Measurements from ENCODE around the gene TMEM266. TPM values are rescaled to one million over a fixed set of nuclear protein-coding genes. Genes with fewer than 3 reads are reported as not detected.

The TMEM266 gene
- total RNA-seq, 2 experiments from 2014 or later, result not detected

- no peak for ATAC-seq (ENCODE audit: poor library complexity)
- ChIA-PET POLR2A (no interaction called here), CTCF (no interaction called here)
- Mint-ChIP-seq H3K9me3 (no peaks in the 10 kb centered on the region), H3K27me3 (no peaks in the 10 kb centered on the region), H3K4me3 (no peak overlapping the region), H3K27ac (no peak overlapping the region), H3K36me3 (ENCODE audit: low read depth) (no peaks in the 10 kb centered on the region), H3K4me1 (ENCODE audit: low read depth) (no peaks in the 10 kb centered on the region)
- H3K27ac ChIP-seq (ENCODE audit: low read depth in 1 of 2, low read length in 2 of 2), result no peak overlapping the region
- H3K27me3 ChIP-seq (ENCODE audit: control insufficient read depth in 1 of 2, insufficient read depth in 2 of 2, low read length in 2 of 2), result no peaks in the 10 kb centered on the region
- no peaks in the 10 kb centered on the region for H3K36me3 ChIP-seq (ENCODE audit: insufficient read depth, low read length)
- H3K9me3 ChIP-seq (ENCODE audit: control insufficient read depth in 1 of 2, insufficient read depth in 1 of 2, low read length in 2 of 2), result peaks cover 0 to 6% of the 10 kb centered on the region in 2 experiments
- no peak for DNase-seq
- no peaks in the 10 kb centered on the region for H3K4me1 ChIP-seq (ENCODE audit: insufficient read depth, low read length)
- intact Hi-C loops (cut with DNase I, micrococcal nuclease), result no loop called here
- TF ChIP-seq CTCF (IDR thresholded peaks at IDR 0.05), result no peak
- H3K4me3 ChIP-seq (ENCODE audit: low read length), result no peak overlapping the region
These were observed 108.6 kb downstream of the TMEM266 start for GRCh38 chr15:76168237-76168984.

DNA sequence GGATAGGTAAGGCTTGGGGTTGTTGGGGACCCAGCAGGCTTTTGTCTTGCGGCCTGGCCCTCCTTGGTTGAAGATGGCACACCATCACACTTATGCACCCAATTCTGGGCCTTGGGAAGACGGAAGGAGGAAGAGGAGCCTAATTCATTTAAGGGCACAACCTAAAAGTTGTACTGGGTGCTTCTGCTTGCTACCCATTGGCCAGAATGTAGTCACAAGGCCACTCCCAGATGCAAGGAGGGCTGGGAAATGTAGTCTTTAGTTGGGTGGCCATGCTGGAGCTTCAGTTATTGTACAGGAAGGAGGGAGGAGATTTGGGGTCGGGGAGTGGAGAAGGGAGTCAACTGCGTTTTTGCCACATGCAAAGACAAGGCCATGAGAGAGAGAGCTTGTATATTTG lies 109.2 kb downstream of the TMEM266 start:
- Histone ChIP-seq H3K4me1 (ENCODE audit: insufficient read depth, low read length) (no peaks in the 10 kb centered on the region), H3K36me3 (ENCODE audit: insufficient read depth, low read length) (no peaks in the 10 kb centered on the region), H3K27me3 (ENCODE audit: control insufficient read depth in 1 of 2, insufficient read depth in 2 of 2, low read length in 2 of 2) (no peaks in the 10 kb centered on the region), H3K27ac (ENCODE audit: low read depth in 1 of 2, low read length in 2 of 2) (no peak overlapping the region), H3K4me3 (ENCODE audit: low read length) (no peak overlapping the region), H3K9me3 (ENCODE audit: control insufficient read depth in 1 of 2, insufficient read depth in 1 of 2, low read length in 2 of 2) (peaks cover 0 to 6% of the 10 kb centered on the region in 2 experiments)
- no peaks in the 10 kb centered on the region for H3K9me3 Mint-ChIP-seq
- H3K4me3 Mint-ChIP-seq, result no peak overlapping the region
- no peaks in the 10 kb centered on the region for H3K36me3 Mint-ChIP-seq (ENCODE audit: low read depth)
- TF ChIP-seq CTCF (IDR thresholded peaks at IDR 0.05), result no peak
- intact Hi-C loops (cut with DNase I, micrococcal nuclease), result no loop called here
- ChIA-PET POLR2A (no interaction called here), CTCF (no interaction called here)
- no peak overlapping the region for H3K27ac Mint-ChIP-seq
- ATAC-seq (ENCODE audit: poor library complexity) (no peak), DNase-seq (no peak)
- no peaks in the 10 kb centered on the region for H3K27me3 Mint-ChIP-seq
- H3K4me1 Mint-ChIP-seq (ENCODE audit: low read depth), result no peaks in the 10 kb centered on the region

DNA sequence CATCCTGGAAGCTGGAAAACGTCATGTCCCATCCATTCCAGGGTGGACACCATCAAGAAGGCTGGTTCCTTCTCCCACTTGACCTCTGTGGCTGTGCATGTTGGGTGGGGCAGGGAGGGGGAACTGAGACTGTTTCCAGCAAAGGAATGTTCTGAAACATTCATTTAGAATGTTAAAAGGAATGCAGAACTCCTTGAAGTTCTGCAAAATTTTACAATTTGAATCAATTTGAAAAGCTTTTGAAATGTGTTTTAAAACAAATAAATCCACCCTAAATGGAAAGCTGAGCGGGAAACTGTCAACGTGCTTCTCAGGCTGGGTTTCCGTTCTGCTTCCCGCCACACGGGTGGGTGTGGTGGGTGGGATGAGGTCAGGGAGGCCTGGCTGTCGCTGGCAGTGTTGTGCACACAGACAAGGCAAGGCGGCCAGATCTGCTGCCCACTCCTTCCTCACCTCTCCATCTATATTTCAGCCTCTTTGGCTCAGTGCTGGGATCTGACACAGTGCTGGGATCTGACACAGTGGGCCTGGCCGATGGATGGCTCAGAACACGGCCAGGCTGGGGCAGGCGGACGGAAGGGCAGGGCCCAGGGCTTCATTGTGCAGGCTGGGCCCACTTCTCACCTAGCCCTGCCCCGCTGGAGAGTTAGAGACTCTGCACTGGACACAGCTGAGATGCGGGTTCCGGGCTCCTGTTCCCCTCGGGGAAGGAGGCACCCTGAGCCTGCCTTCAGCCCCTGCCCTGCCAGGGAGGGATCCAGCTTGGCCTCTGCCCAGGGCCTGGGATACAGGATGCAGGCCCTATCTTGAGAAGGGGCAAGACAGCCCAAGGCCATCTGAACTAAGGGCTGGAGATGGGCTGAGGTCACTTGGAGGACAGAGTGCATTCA lies 110.4 kb downstream of the TMEM266 start:
- Mint-ChIP-seq H3K27ac (no peak overlapping the region), H3K4me3 (no peak overlapping the region), H3K27me3 (no peaks in the 10 kb centered on the region), H3K4me1 (ENCODE audit: low read depth) (no peaks in the 10 kb centered on the region), H3K36me3 (ENCODE audit: low read depth) (no peaks in the 10 kb centered on the region), H3K9me3 (no peaks in the 10 kb centered on the region)
- ATAC-seq (ENCODE audit: poor library complexity) (no peak), DNase-seq (no peak)
- TF ChIP-seq CTCF (IDR thresholded peaks at IDR 0.05), result no peak
- intact Hi-C loops (cut with DNase I, micrococcal nuclease), result no loop called here
- ChIA-PET CTCF (no interaction called here), POLR2A (no interaction called here)
- no peaks in the 10 kb centered on the region for H3K36me3 ChIP-seq (ENCODE audit: insufficient read depth, low read length)
- H3K4me1 ChIP-seq (ENCODE audit: insufficient read depth, low read length), result no peaks in the 10 kb centered on the region
- peaks cover 0 to 10% of the 10 kb centered on the region in 2 experiments for H3K9me3 ChIP-seq (ENCODE audit: control insufficient read depth in 1 of 2, insufficient read depth in 1 of 2, low read length in 2 of 2)
- H3K4me3 ChIP-seq (ENCODE audit: low read length), result no peak overlapping the region
- no peak overlapping the region for H3K27ac ChIP-seq (ENCODE audit: low read depth in 1 of 2, low read length in 2 of 2)
- no peaks in the 10 kb centered on the region for H3K27me3 ChIP-seq (ENCODE audit: control insufficient read depth in 1 of 2, insufficient read depth in 2 of 2, low read length in 2 of 2)

Measured in CD4-positive, alpha-beta T cell (primary cell).